Activated T-helper 2 cell treated with anti-CD3 and anti-CD28 coated beads, Interferon-gamma antibody, Interleukin-2, Interleukin-4, amounts not matched to agents 10 μg/mL and 5 μg/mL and 100 μg/mL, durations not matched to agents 14 hours and 24 hours and 36 hours (primary cell): ENCODE measurements around the gene FASTK. TPM values are rescaled to one million over a fixed set of nuclear protein-coding genes. Genes with fewer than 3 reads are reported as not detected.

Experiments
- DNase-seq: peaks from one replicate; pipeline ENCODE4 v3.0.0; 2021; ENCODE audit warnings: low spot score
- H3K27ac Mint-ChIP-seq: one replicate; pipeline ENCODE4 v1.8.0; 2021; ENCODE audit warnings: mixed read lengths
- H3K27me3 Mint-ChIP-seq: one replicate; pipeline ENCODE4 v1.8.0; 2021; ENCODE audit warnings: low read depth, mixed read lengths
- H3K36me3 Mint-ChIP-seq: one replicate; pipeline ENCODE4 v1.8.0; 2021; ENCODE audit warnings: low read depth, mixed read lengths
- H3K4me1 Mint-ChIP-seq: one replicate; pipeline ENCODE4 v1.8.0; 2021; ENCODE audit warnings: low read depth, mixed read lengths
- H3K4me3 Mint-ChIP-seq: one replicate; pipeline ENCODE4 v1.8.0; 2021; ENCODE audit warnings: low read depth, mild to moderate bottlenecking, moderate library complexity, mixed read lengths
- H3K9me3 Mint-ChIP-seq: one replicate; pipeline ENCODE4 v1.8.0; 2021; ENCODE audit warnings: mixed read lengths
- intact Hi-C: fragments of 100-400 bp; cut with micrococcal nuclease; formaldehyde crosslinking; loops from one replicate; pipeline ENCODE4 v1.15.1; 2023
- total RNA-seq: library from RNA; stranded (reverse); gene quantifications from 2 replicates; pipeline ENCODE4 v1.2.3, GENCODE V29; 2022

The FASTK gene
- total RNA-seq, 1 donor from 2014 or later: 83.2 TPM

DNA sequence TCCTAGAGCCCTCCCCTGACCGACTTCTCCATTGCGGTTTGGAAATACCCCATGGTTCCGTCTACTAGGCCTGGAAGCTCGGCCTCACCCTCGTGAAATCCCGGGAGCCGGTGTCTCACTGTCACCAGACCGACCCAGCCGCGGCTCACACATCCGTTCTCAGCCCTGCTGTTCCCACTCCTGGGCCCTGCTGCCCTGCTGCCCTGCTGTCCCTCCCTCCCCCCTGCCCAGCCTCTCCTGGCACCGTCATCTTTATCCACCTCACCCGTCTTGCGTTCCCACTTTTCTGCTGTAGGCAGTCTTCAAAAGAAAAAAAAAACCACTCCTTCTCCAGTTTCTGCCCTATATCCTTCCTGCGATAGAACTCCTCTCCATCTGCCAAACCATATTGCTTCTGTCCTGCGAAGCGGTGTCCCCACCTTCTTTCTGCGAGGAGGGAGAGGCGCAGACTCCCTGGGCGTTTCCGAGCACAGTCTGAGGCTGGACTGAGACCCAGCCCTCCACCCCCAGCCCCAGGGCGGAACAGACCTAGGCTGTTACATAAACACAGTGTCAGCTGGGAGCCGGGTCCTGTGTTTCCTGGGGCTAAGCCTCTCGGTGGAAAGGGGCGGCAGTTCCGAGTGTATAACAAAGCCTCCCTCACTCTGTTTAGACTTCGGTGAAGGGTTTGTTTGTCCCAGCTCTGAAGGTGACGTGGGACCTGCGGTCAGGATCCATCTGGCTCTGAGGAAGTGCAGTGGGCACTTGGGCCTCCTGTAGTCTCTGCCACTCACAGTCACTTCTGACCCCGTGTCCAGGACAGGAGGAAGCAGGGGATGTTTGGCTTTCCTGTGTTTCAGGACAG, 8.5 kb upstream of the FASTK start:
- Mint-ChIP-seq H3K27me3 (peaks cover 8% of the 10 kb centered on the region), H3K4me3 (peak overlapping the region; percentile 70), H3K9me3 (no peaks in the 10 kb centered on the region), H3K4me1 (peaks cover 18% of the 10 kb centered on the region), H3K36me3 (peaks cover 4% of the 10 kb centered on the region), H3K27ac (no peak overlapping the region)
- intact Hi-C loops: loop anchor here (1.0 to 10.0 kb wide), 3 partner anchors 22 to 422 kb away; partner anchors contain the start of gene ABCF2
- DNase-seq: no peak

DNA sequence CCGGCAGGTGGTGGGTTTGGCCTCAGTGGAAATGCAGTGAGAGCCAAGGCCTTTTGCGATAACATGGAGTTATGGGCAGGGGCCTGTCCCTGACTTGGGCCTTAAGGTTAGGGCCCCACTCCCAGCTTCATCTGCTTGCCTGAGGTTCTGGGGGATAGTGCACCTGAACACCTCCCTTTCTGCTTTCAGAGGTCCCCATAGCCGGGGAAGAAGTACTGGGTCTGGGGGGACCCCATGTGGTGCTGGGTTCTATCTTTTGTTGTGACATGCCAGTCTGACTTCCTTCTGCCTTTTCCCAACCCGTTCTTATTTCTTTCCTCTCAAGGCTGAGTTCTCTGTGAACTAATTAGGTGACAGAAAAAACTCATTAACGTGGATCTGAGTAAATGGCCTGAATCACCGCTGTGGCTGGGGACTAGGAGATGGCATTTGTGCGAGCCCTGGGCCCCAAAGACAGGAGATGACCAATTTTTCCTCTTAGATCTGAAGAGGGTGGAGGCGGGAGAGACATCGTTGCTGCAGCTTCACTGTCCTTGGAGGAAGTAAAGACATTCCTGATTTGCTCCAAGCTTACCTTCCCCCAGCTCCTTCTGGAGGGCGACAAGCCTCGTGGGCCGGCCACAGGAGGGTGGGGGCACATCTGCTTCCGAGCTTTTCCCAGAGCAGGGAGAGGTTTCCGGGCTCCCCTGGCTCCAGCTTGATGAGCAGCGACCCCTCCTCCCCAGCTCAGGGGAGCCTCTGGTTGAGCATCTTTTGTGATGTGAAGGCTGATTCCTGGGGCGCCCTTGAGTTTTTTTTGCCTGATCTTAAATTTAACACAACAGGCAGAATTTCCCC, 7.6 kb upstream of the FASTK start:
- Mint-ChIP-seq H3K9me3 (no peaks in the 10 kb centered on the region), H3K4me3 (peak overlapping the region; percentile 59), H3K27me3 (peaks cover 8% of the 10 kb centered on the region), H3K27ac (no peak overlapping the region), H3K36me3 (peaks cover 4% of the 10 kb centered on the region), H3K4me1 (peaks cover 19% of the 10 kb centered on the region)
- DNase-seq: no peak
- intact Hi-C loops: loop anchor here (1.0 to 10.0 kb wide), 3 partner anchors 23 to 421 kb away; partner anchors contain the start of gene ABCF2

DNA sequence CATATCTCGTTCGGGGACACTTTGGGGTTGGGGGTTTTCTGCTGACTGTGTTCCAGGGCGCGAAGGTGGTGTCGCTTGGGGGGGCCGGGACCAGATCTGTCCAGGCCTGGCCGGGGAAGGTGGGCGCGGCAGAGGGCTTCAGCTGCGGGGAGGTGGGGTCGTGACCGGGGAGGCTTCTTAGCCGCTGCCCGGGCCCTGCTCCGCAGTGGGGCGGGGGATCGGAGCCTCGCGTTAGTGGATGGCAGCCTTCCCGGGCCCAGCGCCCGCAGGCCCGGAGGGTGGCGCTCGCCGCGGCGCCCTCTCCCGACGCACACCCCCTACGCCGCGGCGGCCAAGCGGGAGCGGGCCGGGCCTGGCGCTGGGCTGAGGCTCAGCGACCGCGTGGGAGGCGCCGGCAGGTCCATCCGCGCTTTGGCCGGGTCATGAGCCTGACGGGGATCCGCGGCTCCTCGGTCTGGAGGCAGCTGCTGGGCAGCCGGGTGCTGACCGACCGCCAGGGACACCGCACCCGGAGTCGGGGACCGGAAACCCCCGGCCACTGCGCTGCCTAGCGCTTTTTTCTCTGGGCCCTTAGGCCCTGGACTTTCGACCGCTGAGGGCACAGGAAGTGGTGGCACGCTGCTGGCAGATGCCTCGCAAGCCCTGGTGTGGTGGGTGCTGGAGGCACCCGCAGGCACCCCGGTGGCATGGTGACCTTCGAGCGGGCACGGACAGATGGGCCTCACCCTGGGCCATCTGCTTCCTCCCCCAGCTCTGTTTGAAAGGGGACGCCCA, 6.8 kb upstream of the FASTK start:
- no peak for DNase-seq
- Mint-ChIP-seq H3K27ac (peak overlapping the region; percentile 58), H3K36me3 (peaks cover 9% of the 10 kb centered on the region), H3K4me3 (peak overlapping the region; percentile 87), H3K4me1 (peaks cover 23% of the 10 kb centered on the region), H3K9me3 (no peaks in the 10 kb centered on the region), H3K27me3 (peaks cover 8% of the 10 kb centered on the region)
- intact Hi-C loops: loop anchor here (1.0 to 10.0 kb wide), 3 partner anchors 24 to 420 kb away; partner anchors contain the start of gene ABCF2

DNA sequence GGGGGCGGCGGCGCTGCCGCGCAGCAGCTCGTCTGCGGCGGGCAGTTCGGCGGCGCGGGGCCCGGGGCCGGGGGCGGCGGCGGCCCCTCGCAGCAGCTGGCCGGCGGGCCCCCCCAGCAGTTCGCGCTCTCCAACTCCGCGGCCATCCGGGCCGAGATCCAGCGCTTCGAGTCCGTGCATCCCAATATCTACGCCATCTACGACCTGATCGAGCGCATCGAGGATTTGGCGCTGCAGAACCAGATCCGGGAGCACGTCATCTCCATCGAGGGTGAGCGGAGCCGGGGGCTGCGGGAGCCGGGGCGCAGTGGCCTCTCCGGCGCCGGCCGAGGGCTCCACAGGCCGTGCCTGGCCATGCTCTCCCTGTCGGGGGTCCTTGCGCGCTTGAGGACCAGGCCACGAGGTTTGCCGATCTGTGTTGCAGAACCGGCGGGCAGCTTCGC, 6.2 kb upstream of the FASTK start:
- peak overlapping the region; percentile 87 for H3K4me3 Mint-ChIP-seq
- peaks cover 24% of the 10 kb centered on the region for H3K4me1 Mint-ChIP-seq
- peaks cover 8% of the 10 kb centered on the region for H3K27me3 Mint-ChIP-seq
- peaks cover 9% of the 10 kb centered on the region for H3K36me3 Mint-ChIP-seq
- H3K9me3 Mint-ChIP-seq: no peaks in the 10 kb centered on the region
- intact Hi-C loops: loop anchor here (5.0 to 10.0 kb wide), 2 partner anchors 138 to 420 kb away; partner anchors contain the start of gene ABCF2
- H3K27ac Mint-ChIP-seq: peak overlapping the region; percentile 79
- peak; percentile 28 for DNase-seq

DNA sequence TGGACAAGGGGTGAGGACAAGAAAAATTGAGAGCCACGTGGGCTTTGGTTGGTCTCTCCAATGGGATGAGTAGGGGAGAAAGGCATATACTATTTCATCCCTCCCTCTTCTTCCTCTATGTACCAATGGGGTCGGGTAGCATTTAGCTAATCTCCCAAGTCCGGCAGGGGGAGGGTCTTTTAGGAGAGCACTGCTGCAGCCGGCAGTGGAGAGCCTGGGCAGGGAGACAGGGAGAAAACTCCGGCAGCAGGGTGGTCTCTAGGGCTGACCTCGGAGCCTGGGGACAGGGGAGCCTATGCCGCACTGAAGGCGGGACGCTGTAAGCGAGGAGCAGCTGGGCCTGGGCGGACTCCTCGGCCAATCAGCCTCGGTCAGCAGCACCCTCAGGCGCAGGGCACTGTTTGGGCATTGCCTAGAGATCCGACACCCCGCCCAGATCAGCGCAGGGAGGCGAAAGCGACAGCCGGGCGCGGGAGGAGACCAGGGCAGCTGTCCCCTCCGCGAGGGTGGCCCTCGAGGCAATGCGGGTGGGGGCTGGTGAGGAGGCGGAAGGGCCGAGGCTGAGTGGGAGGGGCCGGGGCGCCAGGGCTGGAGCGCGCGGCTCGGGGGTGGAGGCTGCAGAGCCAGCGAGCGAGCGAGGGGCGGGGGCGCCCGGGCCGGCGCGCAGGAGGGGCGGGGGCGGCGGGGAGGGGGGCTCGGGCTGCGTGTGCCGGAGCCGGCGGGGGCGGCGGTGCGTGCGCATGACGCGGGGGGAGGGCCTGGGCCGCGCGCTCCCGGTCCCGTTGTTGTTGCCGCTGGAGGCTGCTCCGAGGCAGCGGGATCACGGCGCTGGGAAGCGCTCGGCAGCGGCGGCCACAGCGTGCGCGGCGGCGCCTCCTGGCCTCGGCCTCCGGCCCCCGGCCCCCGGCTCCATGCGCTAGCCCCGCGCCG, 5.3 kb upstream of the FASTK start, which contains the start of gene AGAP3:
Gene AGAP3 (plus strand): TSS at position 785 of the 930 bp plus-strand sequence. CDS start 267 bp downstream, outside the sequence.
- Mint-ChIP-seq H3K27me3 (peaks cover 8% of the 10 kb centered on the region), H3K4me1 (peaks cover 24% of the 10 kb centered on the region), H3K4me3 (peak within 1 kb of the TSS; percentile 87), H3K27ac (peak within 1 kb of the TSS; percentile 79), H3K36me3 (peaks cover 9% of the 10 kb centered on the region), H3K9me3 (no peaks in the 10 kb centered on the region)
- intact Hi-C loops: loop anchor here (5.0 to 10.0 kb wide), 2 partner anchors 139 to 419 kb away; partner anchors contain the start of gene ABCF2
- DNase-seq: peak; percentile 46

DNA sequence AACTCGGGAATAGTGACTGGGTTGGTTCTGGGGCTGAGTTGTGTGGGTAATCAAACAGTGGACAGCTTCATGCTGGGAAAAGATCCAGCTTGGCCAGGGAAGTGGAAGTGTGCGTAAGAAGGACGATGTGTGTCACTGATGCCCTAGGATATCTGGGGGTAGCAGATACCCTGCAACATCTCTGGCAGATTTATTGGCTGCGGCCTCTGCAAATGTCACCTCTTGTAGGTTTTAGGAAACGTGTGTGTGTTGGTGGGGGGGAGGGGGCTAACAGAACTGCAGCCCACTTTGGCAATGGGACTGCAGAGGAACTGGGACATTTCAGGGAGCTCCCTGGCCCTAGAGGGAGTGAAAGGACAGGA, 4.7 kb upstream of the FASTK start:
- H3K4me3 Mint-ChIP-seq: peak overlapping the region; percentile 86
- peaks cover 24% of the 10 kb centered on the region for H3K4me1 Mint-ChIP-seq
- peaks cover 8% of the 10 kb centered on the region for H3K27me3 Mint-ChIP-seq
- peaks cover 9% of the 10 kb centered on the region for H3K36me3 Mint-ChIP-seq
- no peaks in the 10 kb centered on the region for H3K9me3 Mint-ChIP-seq
- intact Hi-C loops: loop anchor here (5.0 to 10.0 kb wide), 2 partner anchors 139 to 418 kb away; partner anchors contain the start of gene ABCF2
- no peak for DNase-seq
- peak overlapping the region; percentile 78 for H3K27ac Mint-ChIP-seq

DNA sequence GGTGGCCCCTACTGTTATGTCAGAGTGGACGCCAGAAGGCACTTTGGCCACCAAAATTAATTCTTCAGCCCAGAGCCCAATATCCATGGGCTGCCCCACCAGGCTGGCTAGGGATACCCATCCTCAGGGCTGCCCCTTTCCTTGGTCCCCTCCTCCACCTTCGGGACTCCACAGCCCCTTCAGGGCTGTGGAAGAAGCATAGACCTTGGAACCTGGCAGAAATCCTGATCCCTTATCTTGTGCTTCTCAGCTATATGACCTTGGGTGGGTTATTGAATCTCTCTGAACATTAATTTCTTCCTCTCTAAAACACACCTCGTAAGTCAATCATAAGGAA, 3.2 kb upstream of the FASTK start:
- H3K4me3 Mint-ChIP-seq: peak overlapping the region; percentile 70
- H3K36me3 Mint-ChIP-seq: peaks cover 15% of the 10 kb centered on the region
- peaks cover 26% of the 10 kb centered on the region for H3K4me1 Mint-ChIP-seq
- H3K27me3 Mint-ChIP-seq: peaks cover 6% of the 10 kb centered on the region
- intact Hi-C loops: loop anchor here (1.0 to 10.0 kb wide), 2 partner anchors 55 to 141 kb away; partner anchors contain the start of genes ABCB8 and ABCF2
- H3K27ac Mint-ChIP-seq: peak overlapping the region; percentile 6
- DNase-seq: no peak
- no peaks in the 10 kb centered on the region for H3K9me3 Mint-ChIP-seq

DNA sequence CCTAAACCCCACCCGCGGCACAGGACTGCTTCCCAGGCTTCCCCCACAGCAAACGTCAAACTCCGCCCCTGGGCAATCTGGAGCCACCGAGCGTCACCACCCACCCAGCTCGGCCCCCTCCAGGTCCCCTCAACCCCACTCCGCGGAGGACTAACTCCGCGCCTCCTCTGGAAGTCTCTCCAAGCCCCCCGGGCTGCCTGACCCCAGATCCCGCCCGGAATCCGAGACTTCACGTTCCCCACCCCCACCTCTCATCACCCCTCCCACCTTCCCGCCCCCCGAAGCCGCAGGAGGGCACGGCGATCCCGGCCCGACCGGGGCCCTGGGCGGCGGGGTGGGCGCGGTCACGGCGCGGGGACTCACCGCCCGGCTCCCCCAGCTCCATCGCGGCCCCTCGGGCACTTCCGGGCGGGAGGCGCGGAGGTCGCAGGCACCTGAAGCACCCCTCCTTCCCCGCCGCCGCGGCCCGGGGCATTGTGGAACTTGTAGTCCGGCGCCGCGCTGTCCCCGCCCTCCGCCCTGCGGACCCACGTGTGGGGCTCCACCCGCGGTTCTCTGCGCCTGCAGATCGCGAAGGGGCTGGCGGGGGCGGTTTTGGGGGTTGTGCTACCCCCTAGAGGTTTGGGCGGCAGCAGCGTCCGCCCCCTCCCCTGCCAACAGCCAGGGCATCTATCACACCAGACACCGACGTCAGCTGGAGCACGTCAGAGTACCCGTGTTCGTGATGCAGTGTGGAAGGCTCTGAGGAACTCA, 2.6 kb upstream of the FASTK start, which contains the start of gene TMUB1:
Gene TMUB1 (minus strand): TSS at position 423 of the 753 bp plus-strand sequence. CDS start 930 bp downstream, outside the sequence.
- Mint-ChIP-seq H3K4me1 (peaks cover 26% of the 10 kb centered on the region), H3K27me3 (peaks cover 6% of the 10 kb centered on the region)
- peak; percentile 76 for DNase-seq

DNA sequence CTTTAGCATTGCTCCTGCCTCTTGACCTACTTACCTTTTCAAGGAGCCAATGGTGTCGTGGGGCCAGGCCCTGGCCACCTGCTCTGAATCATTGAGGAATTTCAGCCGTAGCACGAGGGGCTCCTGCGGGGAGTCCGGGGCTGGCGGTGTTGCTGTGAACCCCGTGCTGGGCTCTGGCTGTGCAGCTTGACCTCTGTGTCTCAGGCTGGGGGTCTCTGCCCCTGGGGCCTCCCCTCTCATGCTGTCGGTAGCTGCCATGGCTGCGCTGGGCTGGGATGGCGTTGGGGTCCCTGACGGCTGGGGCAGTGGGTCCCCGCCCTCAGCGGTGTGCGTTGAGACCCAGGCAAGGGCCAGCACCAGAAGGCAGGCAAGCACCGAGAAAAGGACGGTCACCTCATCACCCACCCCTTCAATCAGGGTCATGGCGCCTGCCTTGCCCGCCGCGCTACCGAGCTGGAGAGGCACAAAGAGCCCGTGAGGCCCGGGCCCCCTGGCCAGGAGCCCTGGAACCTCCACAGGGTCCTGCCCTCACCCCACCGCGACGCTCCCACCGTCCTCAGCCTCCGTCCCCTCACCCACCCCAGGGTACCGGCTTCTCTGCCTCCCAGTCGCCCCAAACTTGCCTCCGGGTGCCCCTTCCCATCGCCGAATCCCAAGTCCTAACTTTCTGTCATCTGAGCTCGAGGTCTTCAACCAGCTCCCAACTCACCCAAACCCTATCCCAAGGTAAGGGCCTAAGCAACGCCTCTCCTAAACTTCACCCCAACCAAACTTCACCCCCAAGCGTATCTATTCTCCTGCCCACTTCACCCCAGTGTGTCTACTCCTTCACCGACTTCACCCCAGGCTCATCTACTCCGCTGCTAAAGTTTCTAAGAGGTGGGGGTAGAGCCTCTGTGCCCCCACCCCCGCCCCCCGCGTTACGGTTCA, 1.8 kb upstream of the FASTK start:
- H3K4me1 Mint-ChIP-seq: peaks cover 22% of the 10 kb centered on the region
- peak overlapping the region; percentile 94 for H3K4me3 Mint-ChIP-seq
- H3K27ac Mint-ChIP-seq: peak overlapping the region; percentile 86
- H3K9me3 Mint-ChIP-seq: no peaks in the 10 kb centered on the region
- intact Hi-C loops: loop anchor here (1.0 to 10.0 kb wide), 2 partner anchors 54 to 142 kb away; partner anchors contain the start of genes ABCB8 and ABCF2
- no peak for DNase-seq
- H3K36me3 Mint-ChIP-seq: peaks cover 21% of the 10 kb centered on the region
- H3K27me3 Mint-ChIP-seq: peaks cover 6% of the 10 kb centered on the region

More for the DNA sequence above, 2.6 kb upstream of the FASTK start, which contains the start of gene TMUB1:
- no peaks in the 10 kb centered on the region for H3K9me3 Mint-ChIP-seq
- H3K36me3 Mint-ChIP-seq: peaks cover 17% of the 10 kb centered on the region
- intact Hi-C loops: loop anchor here (1.0 to 10.0 kb wide), 2 partner anchors 55 to 142 kb away; partner anchors contain the start of genes ABCB8 and ABCF2
- H3K27ac Mint-ChIP-seq: peak within 1 kb of the TSS; percentile 86
- H3K4me3 Mint-ChIP-seq: peak within 1 kb of the TSS; percentile 94
